Measurements from ENCODE around the gene HOXA2. TPM values are rescaled to one million over a fixed set of nuclear protein-coding genes. Genes with fewer than 3 reads are reported as not detected.

HOXA2 gene
- total and polyA plus RNA-seq, 2 of the 13 experiments (the other 11 are each of a cell fraction or from before 2014, with no cell fraction given): 0.22 to 0.29 TPM

DNA sequence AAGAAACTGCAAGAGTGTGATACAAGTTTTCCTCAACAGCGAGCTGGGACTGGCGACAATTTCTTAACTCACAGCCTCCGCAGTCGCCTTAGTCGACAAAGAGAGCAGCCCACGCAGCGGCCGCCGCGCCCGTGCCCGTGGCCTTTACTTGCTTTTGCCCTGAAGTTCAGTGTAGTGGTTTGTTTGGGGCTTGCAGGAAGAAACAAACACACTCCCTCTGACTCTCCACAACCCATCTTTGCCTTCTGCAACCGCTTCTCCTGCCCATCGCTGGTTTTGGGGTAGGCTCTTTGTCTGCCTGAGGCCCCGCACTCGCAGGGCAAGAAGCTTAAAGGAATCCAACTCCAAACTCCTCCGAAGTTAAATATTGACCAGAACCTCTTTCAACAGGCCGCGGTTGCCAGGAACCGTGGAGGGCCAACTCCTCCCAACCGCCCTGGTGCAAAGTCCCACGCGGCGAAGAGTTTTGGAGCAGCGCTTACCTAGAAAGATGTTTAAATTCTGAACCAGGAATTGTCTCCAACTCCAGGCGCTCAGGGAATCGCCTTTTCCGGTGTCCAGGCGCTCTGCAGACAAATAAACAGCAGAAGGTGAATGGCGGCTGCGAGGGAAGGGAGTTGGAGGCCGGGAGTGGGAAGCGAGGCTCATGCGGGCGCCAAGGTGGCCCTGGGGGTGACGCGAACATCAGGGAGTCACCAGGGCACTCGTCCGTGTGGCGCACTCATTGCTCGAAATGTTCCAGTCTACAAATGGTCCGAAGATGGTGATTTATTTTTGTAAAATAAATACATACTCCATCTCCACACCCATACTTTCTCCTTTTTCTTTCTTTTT is 19.8 kb upstream of the HOXA2 start (continued):
- TF ChIP-seq KDM5B (CRISPR knock-in tag; IDR thresholded peaks at IDR 0.05; ENCODE audit: borderline replicate concordance) (peak; percentile 16; the same call in 1 of the 2 replicates), ZBTB40 (IDR thresholded peaks at IDR 0.05) (no peak), ZBTB40 (CRISPR knock-in tag; IDR thresholded peaks at IDR 0.05) (0 out of 2 replicates have a peak, but pooled peaks have one; percentile 25), YEATS4 (CRISPR knock-in tag; IDR thresholded peaks at IDR 0.05; ENCODE audit: borderline replicate concordance) (peak; percentile 65; the same call in 1 of the 2 replicates), ETV6 (CRISPR knock-in tag; conservative IDR thresholded peaks at IDR 0.05) (no peak), BRCA1 (CRISPR knock-in tag; IDR thresholded peaks at IDR 0.05) (no peak; the same call in 1 of the 2 replicates), SNAI1 (CRISPR knock-in tag; IDR thresholded peaks at IDR 0.05; ENCODE audit: borderline replicate concordance) (no peak; the same call in 1 of the 2 replicates), ZNF503 (CRISPR knock-in tag; IDR thresholded peaks at IDR 0.05) (peak; percentile 87), SRF (IDR thresholded peaks at IDR 0.05; ENCODE audit: low read depth, low read length) (0 out of 2 replicates have a peak, but pooled peaks have one; percentile 1), ZNF792 (CRISPR knock-in tag; IDR thresholded peaks at IDR 0.05) (0 out of 2 replicates have a peak, but pooled peaks have one; percentile 64), NR3C1 (CRISPR knock-in tag; IDR thresholded peaks at IDR 0.05) (no peak), ZC3H4 (CRISPR knock-in tag; IDR thresholded peaks at IDR 0.05; ENCODE audit: borderline replicate concordance) (no peak; the same call in 1 of the 2 replicates), SNAPC2 (CRISPR knock-in tag; IDR thresholded peaks at IDR 0.05) (0 out of 2 replicates have a peak, but pooled peaks have one; percentile 69), FOXA1 (IDR thresholded peaks at IDR 0.05) (no peak), FOXA1 (CRISPR knock-in tag; IDR thresholded peaks at IDR 0.05) (peak; percentile 41; the same call in 1 of the 2 replicates), ZNF547 (CRISPR knock-in tag; IDR thresholded peaks at IDR 0.05) (no peak), SUZ12 (IDR thresholded peaks at IDR 0.05; ENCODE audit: low read depth, low read length) (no peak)
- TF ChIP-seq, protein P1, sequence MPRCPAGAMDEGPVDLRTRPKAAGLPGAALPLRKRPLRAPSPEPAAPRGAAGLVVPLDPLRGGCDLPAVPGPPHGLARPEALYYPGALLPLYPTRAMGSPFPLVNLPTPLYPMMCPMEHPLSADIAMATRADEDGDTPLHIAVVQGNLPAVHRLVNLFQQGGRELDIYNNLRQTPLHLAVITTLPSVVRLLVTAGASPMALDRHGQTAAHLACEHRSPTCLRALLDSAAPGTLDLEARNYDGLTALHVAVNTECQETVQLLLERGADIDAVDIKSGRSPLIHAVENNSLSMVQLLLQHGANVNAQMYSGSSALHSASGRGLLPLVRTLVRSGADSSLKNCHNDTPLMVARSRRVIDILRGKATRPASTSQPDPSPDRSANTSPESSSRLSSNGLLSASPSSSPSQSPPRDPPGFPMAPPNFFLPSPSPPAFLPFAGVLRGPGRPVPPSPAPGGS (CRISPR knock-in tag; IDR thresholded peaks at IDR 0.05): peak; percentile 53; the same call in 1 of the 2 replicates

All from HepG2 (cell line).